ENCODE results near the gene PLXDC2. TPM values are rescaled to one million over a fixed set of nuclear protein-coding genes. Genes with fewer than 3 reads are reported as not detected.

PLXDC2 gene
- total RNA-seq, 3 donors from 2014 or later (not counting 1 experiment from before 2014, with no cell fraction given), result 16.9 to 22.9 (median 21.6) TPM

- no peak overlapping the region for H3K27ac Mint-ChIP-seq
- Histone ChIP-seq H3K4me3 (ENCODE audit: low read length) (no peak overlapping the region), H3K36me3 (ENCODE audit: control insufficient read depth, insufficient read depth, low read length) (no peaks in the 10 kb centered on the region), H3K4me1 (ENCODE audit: control insufficient read depth, insufficient read depth, low read length) (no peaks in the 10 kb centered on the region), H3K27ac (ENCODE audit: low read length) (no peak overlapping the region), H3K27me3 (ENCODE audit: control insufficient read depth, insufficient read depth, low read length) (no peaks in the 10 kb centered on the region), H3K9me3 (ENCODE audit: control insufficient read depth, insufficient read depth, low read length) (no peaks in the 10 kb centered on the region)
- H3K27me3 Mint-ChIP-seq (ENCODE audit: low read depth in 2 of 2), result no peaks in the 10 kb centered on the region
- no peak for ATAC-seq
- intact Hi-C loops (cut with micrococcal nuclease), result no loop called here
- no peak for DNase-seq
- no peaks in the 10 kb centered on the region for H3K36me3 Mint-ChIP-seq
- H3K9me3 Mint-ChIP-seq, result no peaks in the 10 kb centered on the region
- WGBS (ENCODE audit: insufficient coverage), result 68% methylated on average over 3 of the region's 3 CpGs
- TF ChIP-seq CTCF (IDR thresholded peaks at IDR 0.05), result no peak
- H3K4me3 Mint-ChIP-seq, result no peak overlapping the region
- peaks cover 0 to 4% of the 10 kb centered on the region in 2 donors for H3K4me1 Mint-ChIP-seq
Measured at GRCh38 chr10:19895500-19895899, 79.3 kb downstream of the PLXDC2 start.

- DNase-seq, result no peak
- Mint-ChIP-seq H3K27me3 (ENCODE audit: low read depth in 2 of 2) (no peaks in the 10 kb centered on the region), H3K9me3 (peaks cover 0 to 4% of the 10 kb centered on the region in 2 donors), H3K4me1 (peaks cover 28 to 30% of the 10 kb centered on the region in 2 donors), H3K27ac (no peak overlapping the region), H3K36me3 (no peaks in the 10 kb centered on the region), H3K4me3 (no peak overlapping the region)
- intact Hi-C loops (cut with micrococcal nuclease), result no loop called here
- Histone ChIP-seq H3K4me1 (ENCODE audit: control insufficient read depth, insufficient read depth, low read length) (no peaks in the 10 kb centered on the region), H3K9me3 (ENCODE audit: control insufficient read depth, insufficient read depth, low read length) (no peaks in the 10 kb centered on the region), H3K27ac (ENCODE audit: low read length) (no peak overlapping the region), H3K27me3 (ENCODE audit: control insufficient read depth, insufficient read depth, low read length) (no peaks in the 10 kb centered on the region), H3K36me3 (ENCODE audit: control insufficient read depth, insufficient read depth, low read length) (no peaks in the 10 kb centered on the region), H3K4me3 (ENCODE audit: low read length) (no peak overlapping the region)
- 22% methylated on average over 1 of the region's 2 CpGs for WGBS (ENCODE audit: insufficient coverage)
- no peak for ATAC-seq
- TF ChIP-seq CTCF (IDR thresholded peaks at IDR 0.05), result no peak
Measured at GRCh38 chr10:19902456-19902855, 86.2 kb downstream of the PLXDC2 start.

- no peaks in the 10 kb centered on the region for H3K36me3 Mint-ChIP-seq
- ATAC-seq (peak in 2 of 3 donors; percentile 71 to 79), DNase-seq (no peak)
- peaks cover 32 to 34% of the 10 kb centered on the region in 2 donors for H3K4me1 Mint-ChIP-seq
- H3K27me3 Mint-ChIP-seq (ENCODE audit: low read depth in 2 of 2), result no peaks in the 10 kb centered on the region
- H3K27ac Mint-ChIP-seq, result peak overlapping the region in 1 of 2 donors; percentile 54
- TF ChIP-seq CTCF (IDR thresholded peaks at IDR 0.05), result no peak
- Histone ChIP-seq H3K36me3 (ENCODE audit: control insufficient read depth, insufficient read depth, low read length) (no peaks in the 10 kb centered on the region), H3K27me3 (ENCODE audit: control insufficient read depth, insufficient read depth, low read length) (no peaks in the 10 kb centered on the region), H3K9me3 (ENCODE audit: control insufficient read depth, insufficient read depth, low read length) (no peaks in the 10 kb centered on the region), H3K4me3 (ENCODE audit: low read length) (no peak overlapping the region), H3K27ac (ENCODE audit: low read length) (no peak overlapping the region), H3K4me1 (ENCODE audit: control insufficient read depth, insufficient read depth, low read length) (no peaks in the 10 kb centered on the region)
- H3K9me3 Mint-ChIP-seq, result peaks cover 0 to 4% of the 10 kb centered on the region in 2 donors
- intact Hi-C loops (cut with micrococcal nuclease), result no loop called here
- no peak overlapping the region for H3K4me3 Mint-ChIP-seq
- WGBS (ENCODE audit: insufficient coverage), result 80% methylated on average over 1 of the region's 1 CpG
Measured at GRCh38 chr10:19904202-19904661, 88.0 kb downstream of the PLXDC2 start.

GRCh38 chr10:19906108-19906791, 90.0 kb downstream of the PLXDC2 start:
- TF ChIP-seq CTCF (IDR thresholded peaks at IDR 0.05), result no peak
- Histone ChIP-seq H3K36me3 (ENCODE audit: control insufficient read depth, insufficient read depth, low read length) (no peaks in the 10 kb centered on the region), H3K4me3 (ENCODE audit: low read length) (no peak overlapping the region), H3K27me3 (ENCODE audit: control insufficient read depth, insufficient read depth, low read length) (no peaks in the 10 kb centered on the region), H3K9me3 (ENCODE audit: control insufficient read depth, insufficient read depth, low read length) (no peaks in the 10 kb centered on the region), H3K4me1 (ENCODE audit: control insufficient read depth, insufficient read depth, low read length) (no peaks in the 10 kb centered on the region), H3K27ac (ENCODE audit: low read length) (no peak overlapping the region)
- Mint-ChIP-seq H3K27ac (no peak overlapping the region), H3K27me3 (ENCODE audit: low read depth in 2 of 2) (no peaks in the 10 kb centered on the region), H3K36me3 (no peaks in the 10 kb centered on the region), H3K9me3 (peaks cover 0 to 4% of the 10 kb centered on the region in 2 donors), H3K4me1 (peaks cover 33 to 34% of the 10 kb centered on the region in 2 donors), H3K4me3 (no peak overlapping the region)
- intact Hi-C loops (cut with micrococcal nuclease), result no loop called here
- 88% methylated on average over 4 of the region's 5 CpGs for WGBS (ENCODE audit: insufficient coverage)
- DNase-seq, result no peak
- no peak for ATAC-seq

Measured in natural killer cell (primary cell).